Body of pancreas (tissue), 4 donors: Measurements from ENCODE around the gene PRRG4. TPM values are rescaled to one million over a fixed set of nuclear protein-coding genes. Genes with fewer than 3 reads are reported as not detected.
A peak's percentile ranks its signal among the peaks of the same experiment; 100 is the strongest.

Experiments
- ATAC-seq: fragments of 150-250 bp; one replicate; pipeline ENCODE4 v1.9.1; 2016
- DNase-seq, 4 donors: peaks; one replicate each; pipeline ENCODE4 v3.0.0-alpha.2; 2019
- H3K27ac ChIP-seq, 4 donors: fragments of 200-600 bp; sonication (generic); 1 replicate in 3 of 4; 2 replicates in 1 of 4; pipeline versions ENCODE4 v1.5.1 to v1.6.1; 2016 to 2019; ENCODE audit warnings: mild to moderate bottlenecking in 1 of 4, mixed read lengths in 1 of 4, moderate library complexity in 1 of 4
- H3K27me3 ChIP-seq, 2 donors: fragments of 200-600 bp; sonication (generic); one replicate each; pipeline ENCODE4 v1.6.0; 2016; ENCODE audit warnings: mild to moderate bottlenecking in 1 of 2
- H3K36me3 ChIP-seq, 2 donors: fragments of 200-600 bp; sonication (generic); replicated peaks in 1 of 2; 2 replicates each; pipeline ENCODE4 v1.5.1; 2016; ENCODE audit warnings: low read depth in 2 of 2; ENCODE audit not compliant: insufficient read depth in 1 of 2
- H3K4me1 ChIP-seq: fragments of 200-600 bp; sonication (generic); one replicate; pipeline ENCODE4 v1.6.0; 2016
- H3K4me3 ChIP-seq, 2 donors: fragments of 200-600 bp; sonication (generic); 1 replicate in 1 of 2; 2 replicates in 1 of 2; pipeline ENCODE4 v1.5.1; 2016 to 2019
- H3K9me3 ChIP-seq, 3 donors: fragments of 200-600 bp; sonication (generic); 1 replicate in 2 of 3; 2 replicates in 1 of 3; pipeline ENCODE4 v1.5.1; 2016
- CTCF ChIP-seq, 7 experiments: fragments of 450-650 bp in 4 of 7; fragments of 200-600 bp in 3 of 7; sonication (generic) in 3 of 7; IDR thresholded peaks; one replicate each; pipeline ENCODE4 v1.5.1; 2016 to 2019; ENCODE audit warnings: antibody characterized with exemption in 7 of 7
- POLR2A ChIP-seq, 3 donors: fragments of 450-650 bp; IDR thresholded peaks; one replicate each; pipeline ENCODE4 v1.6.1; 2016; ENCODE audit warnings: antibody characterized with exemption in 3 of 3, mild to moderate bottlenecking in 2 of 3
- WGBS, 2 donors: methylation state at CpG; one replicate each; pipeline ENCODE4 v1.1.5; 2017; 5-methylcytosine and 5-hydroxymethylcytosine counted together
- intact Hi-C: fragments of 100-400 bp; cut with DNase I; formaldehyde crosslinking; loops from one replicate; pipeline ENCODE4 v1.15.1; 2023
- total RNA-seq, 2 donors: library from RNA; depleted of rRNA; stranded (reverse); fragments of >200 nt; gene quantifications; one replicate each; pipeline ENCODE4 v1.1.0, GENCODE V29; 2016

The PRRG4 gene
- total RNA-seq, 2 donors from 2014 or later: 2.3 to 5.7 TPM

- ATAC-seq (no peak), DNase-seq (no peak)
- Histone ChIP-seq H3K4me3 (no peak overlapping the region), H3K27me3 (no peaks in the 10 kb centered on the region), H3K36me3 (no peaks in the 10 kb centered on the region), H3K27ac (no peak overlapping the region), H3K4me1 (peaks cover 22% of the 10 kb centered on the region), H3K9me3 (no peaks in the 10 kb centered on the region)
- intact Hi-C loops: no loop called here
- TF ChIP-seq POLR2A (IDR thresholded peaks at IDR 0.05) (no peak), CTCF (IDR thresholded peaks at IDR 0.05) (no peak)
- WGBS, 2 donors: 76 to 82% methylated on average over 1 of the region's 1 CpG
These were observed 67.4 kb downstream of the PRRG4 start for GRCh38 chr11:32897103-32897502.

GRCh38 chr11:32899438-32899837 lies 69.7 kb downstream of the PRRG4 start:
- H3K9me3 ChIP-seq: no peaks in the 10 kb centered on the region
- H3K4me3 ChIP-seq: no peak overlapping the region
- H3K27ac ChIP-seq: no peak overlapping the region
- no peak for DNase-seq
- H3K36me3 ChIP-seq: no peaks in the 10 kb centered on the region
- H3K27me3 ChIP-seq: no peaks in the 10 kb centered on the region
- TF ChIP-seq CTCF (IDR thresholded peaks at IDR 0.05) (no peak), POLR2A (IDR thresholded peaks at IDR 0.05) (no peak)
- no peak for ATAC-seq
- H3K4me1 ChIP-seq: peaks cover 21% of the 10 kb centered on the region
- intact Hi-C loops: no loop called here

GRCh38 chr11:32902089-32902665 lies 72.5 kb downstream of the PRRG4 start:
- intact Hi-C loops: no loop called here
- no peak for TF ChIP-seq CTCF (IDR thresholded peaks at IDR 0.05)
- TF ChIP-seq POLR2A (IDR thresholded peaks at IDR 0.05): no peak
- H3K27me3 ChIP-seq: no peaks in the 10 kb centered on the region
- DNase-seq (peak in 1 of 4 donors; percentile 18), ATAC-seq (no peak)
- WGBS, 2 donors: 83 to 90% methylated on average over 4 of the region's 4 CpGs
- H3K4me3 ChIP-seq: no peak overlapping the region
- H3K9me3 ChIP-seq: no peaks in the 10 kb centered on the region
- H3K4me1 ChIP-seq: peaks cover 16% of the 10 kb centered on the region
- H3K27ac ChIP-seq: no peak overlapping the region
- no peaks in the 10 kb centered on the region for H3K36me3 ChIP-seq

- no peaks in the 10 kb centered on the region for H3K9me3 ChIP-seq
- H3K4me3 ChIP-seq: no peak overlapping the region
- DNase-seq (no peak), ATAC-seq (no peak)
- TF ChIP-seq CTCF (IDR thresholded peaks at IDR 0.05) (no peak), POLR2A (IDR thresholded peaks at IDR 0.05) (no peak)
- intact Hi-C loops: no loop called here
- no peaks in the 10 kb centered on the region for H3K27me3 ChIP-seq
- H3K4me1 ChIP-seq: peaks cover 8% of the 10 kb centered on the region
- no peaks in the 10 kb centered on the region for H3K36me3 ChIP-seq
- WGBS, 2 donors: 26 to 35% methylated on average over 3 of the region's 3 CpGs
- H3K27ac ChIP-seq: no peak overlapping the region
These were observed 75.4 kb downstream of the PRRG4 start for GRCh38 chr11:32905028-32905667.

Other genes with a start within 250 kb of the PRRG4 start
- 100 to 1,000 TPM; 128 to 192 TPM for gene EIF3M, start 246.1 kb upstream of the PRRG4 start, total RNA-seq
- under 1 TPM in 1 of 2 donors, not detected in 1; 0.26 TPM for gene CCDC73, start 35.3 kb upstream of the PRRG4 start, total RNA-seq
- gene QSER1, start 62.9 kb downstream of the PRRG4 start, total RNA-seq: 10 to 100 TPM; 27.7 to 36.1 TPM
- 1 to 10 TPM in 1 of 2 donors, under 1 TPM in 1; 0.99 to 6.0 TPM for gene DEPDC7, start 186.0 kb downstream of the PRRG4 start, total RNA-seq
- gene TCP11L1, start 209.6 kb downstream of the PRRG4 start, total RNA-seq: 10 to 100 TPM; 26.5 to 41.5 TPM